Natural killer cell treated with Interleukin-12 subunit alpha and Interleukin-12 subunit beta and Interleukin-15 and Interleukin-18, amount 100 ng/mL, for 72 hours (primary cell): ENCODE results near the gene GUCY1A2. TPM values are rescaled to one million over a fixed set of nuclear protein-coding genes. Genes with fewer than 3 reads are reported as not detected.
"Not testable (repeated sequence)": the region's sequence is repeated elsewhere in the genome, so short reads cannot be mapped to it uniquely, and the experiment has no call there.

Source experiments
- ATAC-seq, 2 donors: fragments of 150-1000 bp; cut with Tn5 transposase in 1 of 2; sonication (Bioruptor Pico), chemical (Tn5 transposase) in 1 of 2; 2 replicates each; pipeline ENCODE4 v1.10.0; 2021
- DNase-seq: peaks from one replicate; pipeline ENCODE4 v3.0.0; 2022; ENCODE audit warnings: low spot score
- H3K27ac Mint-ChIP-seq, 2 donors: 1 replicate in 1 of 2; 2 replicates in 1 of 2; pipeline ENCODE4 v1.8.0; 2022; ENCODE audit warnings: mixed read lengths in 2 of 2, mild to moderate bottlenecking in 1 of 2, moderate library complexity in 1 of 2
- H3K27me3 Mint-ChIP-seq, 2 donors: 1 replicate in 1 of 2; 2 replicates in 1 of 2; pipeline ENCODE4 v1.8.0; 2022; ENCODE audit warnings: mixed read lengths in 2 of 2
- H3K36me3 Mint-ChIP-seq: one replicate; pipeline ENCODE4 v1.8.0; 2022; ENCODE audit warnings: mixed read lengths
- H3K4me1 Mint-ChIP-seq, 2 donors: 1 replicate in 1 of 2; 2 replicates in 1 of 2; pipeline ENCODE4 v1.8.0; 2022; ENCODE audit warnings: low read depth in 2 of 2, mixed read lengths in 2 of 2, mild to moderate bottlenecking in 1 of 2
- H3K4me3 Mint-ChIP-seq: one replicate; pipeline ENCODE4 v1.8.0; 2022; ENCODE audit warnings: mixed read lengths
- H3K9me3 Mint-ChIP-seq: 2 replicates; pipeline ENCODE4 v1.8.0; 2022; ENCODE audit warnings: mixed read lengths
- total RNA-seq, 2 donors: library from RNA; stranded (reverse); gene quantifications; one replicate each; pipeline ENCODE4 v1.2.3, GENCODE V29; 2022

The GUCY1A2 gene, protein sequence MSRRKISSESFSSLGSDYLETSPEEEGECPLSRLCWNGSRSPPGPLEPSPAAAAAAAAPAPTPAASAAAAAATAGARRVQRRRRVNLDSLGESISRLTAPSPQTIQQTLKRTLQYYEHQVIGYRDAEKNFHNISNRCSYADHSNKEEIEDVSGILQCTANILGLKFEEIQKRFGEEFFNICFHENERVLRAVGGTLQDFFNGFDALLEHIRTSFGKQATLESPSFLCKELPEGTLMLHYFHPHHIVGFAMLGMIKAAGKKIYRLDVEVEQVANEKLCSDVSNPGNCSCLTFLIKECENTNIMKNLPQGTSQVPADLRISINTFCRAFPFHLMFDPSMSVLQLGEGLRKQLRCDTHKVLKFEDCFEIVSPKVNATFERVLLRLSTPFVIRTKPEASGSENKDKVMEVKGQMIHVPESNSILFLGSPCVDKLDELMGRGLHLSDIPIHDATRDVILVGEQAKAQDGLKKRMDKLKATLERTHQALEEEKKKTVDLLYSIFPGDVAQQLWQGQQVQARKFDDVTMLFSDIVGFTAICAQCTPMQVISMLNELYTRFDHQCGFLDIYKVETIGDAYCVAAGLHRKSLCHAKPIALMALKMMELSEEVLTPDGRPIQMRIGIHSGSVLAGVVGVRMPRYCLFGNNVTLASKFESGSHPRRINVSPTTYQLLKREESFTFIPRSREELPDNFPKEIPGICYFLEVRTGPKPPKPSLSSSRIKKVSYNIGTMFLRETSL
- not detected for total RNA-seq

DNA sequence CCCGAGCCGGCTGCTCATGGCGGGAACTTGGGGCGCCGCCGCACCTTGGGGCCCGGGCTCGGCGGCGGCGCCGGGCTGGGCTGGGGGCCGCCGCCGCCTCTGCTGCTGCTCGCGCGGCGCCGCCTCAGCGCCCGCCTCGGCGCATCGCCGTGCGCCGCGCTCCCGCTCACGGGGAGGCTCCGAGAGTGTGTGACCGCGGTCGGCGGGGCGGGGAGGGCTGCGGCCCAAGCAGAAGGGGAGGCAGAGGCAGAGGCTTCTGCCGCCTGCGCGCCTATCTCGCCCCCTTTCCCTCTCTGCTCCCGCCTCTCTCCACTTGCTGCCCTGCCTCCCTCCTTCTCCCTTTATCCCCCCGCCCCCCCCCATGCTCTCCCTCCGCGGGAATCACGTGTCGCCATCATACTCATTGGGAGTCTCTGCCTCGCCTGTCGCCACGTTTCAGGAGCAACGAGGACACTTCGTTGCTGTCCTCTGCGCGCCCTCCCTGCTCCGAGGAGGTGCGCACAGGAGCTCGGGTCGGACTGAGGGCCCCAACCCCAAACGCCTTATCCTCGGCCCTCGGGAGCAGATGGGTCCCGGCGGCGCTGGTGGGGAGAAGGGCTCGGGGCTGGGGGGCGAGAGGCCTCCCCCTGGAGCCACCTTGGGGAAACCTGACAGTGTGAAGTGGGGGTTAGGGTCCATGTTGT, at the start of gene GUCY1A2:
Gene GUCY1A2 (minus strand): TSS at position 258 of the 683 bp plus-strand sequence. CDS start 421 bp downstream, outside the sequence.
- Mint-ChIP-seq H3K4me1 (peaks cover 4 to 5% of the 10 kb centered on the region in 2 donors), H3K27ac (no peak within 1 kb of the TSS)

DNA sequence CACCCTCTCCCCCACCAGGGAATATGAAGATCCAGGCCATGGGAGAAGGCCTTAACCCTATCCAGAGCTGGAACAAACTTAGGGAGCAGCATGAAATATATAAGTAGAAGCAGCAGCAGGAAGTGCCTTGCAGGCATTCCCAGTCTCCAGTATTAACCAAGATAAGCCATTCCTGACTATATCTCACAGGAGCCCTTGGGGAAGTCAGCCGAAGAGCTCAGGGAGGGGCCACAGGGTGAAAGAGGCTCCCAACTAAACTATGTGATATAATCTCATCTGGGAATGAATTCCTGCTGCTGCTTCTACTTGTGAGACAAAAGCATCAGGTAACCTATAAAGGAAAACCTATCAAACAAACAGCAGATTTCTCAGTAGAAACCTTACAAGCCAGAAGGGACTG, 36.1 kb upstream of the GUCY1A2 start:
- no peaks in the 10 kb centered on the region for H3K27me3 Mint-ChIP-seq
- H3K9me3 Mint-ChIP-seq: peaks cover 24% of the 10 kb centered on the region

More for the DNA sequence above, at the start of gene GUCY1A2:
- peak; percentile 49 to 50 for ATAC-seq
- Mint-ChIP-seq H3K36me3 (peaks cover 6% of the 10 kb centered on the region), H3K27me3 (peaks cover 18 to 19% of the 10 kb centered on the region in 2 donors), H3K4me3 (peak within 1 kb of the TSS; percentile 46), H3K9me3 (peaks cover 6% of the 10 kb centered on the region)
- DNase-seq: no peak

DNA sequence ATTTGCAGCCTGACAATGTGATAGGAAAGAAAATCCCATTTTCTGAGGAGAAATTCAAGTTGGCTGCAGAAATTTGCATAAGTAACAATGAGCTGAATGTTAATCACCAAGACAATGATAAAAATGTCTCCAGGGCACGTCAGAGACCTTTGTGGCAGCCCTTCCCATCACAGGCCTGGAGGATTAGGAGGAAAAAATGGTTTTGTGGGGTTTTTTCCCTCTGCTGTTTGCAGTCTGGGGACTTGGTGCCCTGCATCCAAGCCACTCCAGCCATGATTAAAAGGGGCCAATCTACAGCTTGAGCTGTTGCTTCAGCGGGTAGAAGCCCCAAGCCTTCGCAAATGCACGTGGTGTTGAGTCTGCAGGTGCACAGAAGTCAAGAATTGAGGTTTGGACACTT, 33.1 kb upstream of the GUCY1A2 start:
- not testable (repeated sequence) for H3K27ac Mint-ChIP-seq, H3K27me3 Mint-ChIP-seq, ATAC-seq, H3K4me1 Mint-ChIP-seq, H3K4me3 Mint-ChIP-seq, DNase-seq
- peaks cover 15% of the 10 kb centered on the region for H3K36me3 Mint-ChIP-seq
- peaks cover 22% of the 10 kb centered on the region for H3K9me3 Mint-ChIP-seq

More for the DNA sequence above, 36.1 kb upstream of the GUCY1A2 start:
- Mint-ChIP-seq H3K4me3 (no peak overlapping the region), H3K27ac (no peak overlapping the region), H3K36me3 (peaks cover 15% of the 10 kb centered on the region), H3K4me1 (no peaks in the 10 kb centered on the region)
- ATAC-seq (no peak), DNase-seq (no peak)

DNA sequence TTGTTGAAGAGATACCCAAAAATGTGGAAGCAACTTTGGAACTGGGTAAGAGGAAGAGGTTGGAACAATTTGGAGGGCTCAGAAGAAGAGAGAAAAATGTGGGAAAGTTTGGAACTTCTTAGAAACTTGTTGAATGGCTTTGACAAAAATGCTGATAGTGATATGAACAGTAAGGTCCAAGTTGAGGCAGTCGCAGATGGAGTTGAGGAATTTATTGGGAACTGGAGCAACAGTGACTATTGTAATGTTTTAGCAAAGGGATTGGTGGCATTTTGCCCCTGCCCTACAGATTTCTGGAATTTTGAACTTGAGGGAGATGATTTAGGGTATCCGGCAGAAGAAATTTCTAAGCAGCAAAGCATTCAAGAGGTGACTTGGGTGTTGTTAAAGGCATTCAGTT, 32.6 kb upstream of the GUCY1A2 start:
- not testable (repeated sequence) for H3K27ac Mint-ChIP-seq, H3K27me3 Mint-ChIP-seq, H3K4me3 Mint-ChIP-seq, H3K4me1 Mint-ChIP-seq, DNase-seq, ATAC-seq
- Mint-ChIP-seq H3K9me3 (peaks cover 19% of the 10 kb centered on the region), H3K36me3 (peaks cover 15% of the 10 kb centered on the region)

DNA sequence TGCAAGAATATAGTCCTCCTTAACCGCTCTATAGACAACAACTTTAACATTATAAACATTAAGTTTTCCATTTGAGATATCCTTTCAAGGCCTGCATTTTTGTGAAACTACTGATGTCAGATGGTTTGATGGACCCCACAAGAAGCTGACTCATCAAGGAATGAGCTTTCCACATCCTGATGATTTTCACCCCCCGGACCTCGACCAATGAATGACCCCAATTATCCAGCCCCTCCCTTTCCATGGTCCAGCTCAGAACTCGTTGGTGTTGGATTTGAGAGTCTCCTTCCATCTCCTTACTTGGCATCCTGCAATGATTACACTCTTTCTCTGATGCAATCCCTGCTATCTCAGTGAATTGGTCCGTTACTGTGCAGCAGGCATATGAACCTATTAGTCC, 31.8 kb upstream of the GUCY1A2 start:
- peaks cover 21% of the 10 kb centered on the region for H3K9me3 Mint-ChIP-seq
- ATAC-seq: no peak
- no peak for DNase-seq
- H3K27me3 Mint-ChIP-seq: no peaks in the 10 kb centered on the region
- no peak overlapping the region for H3K4me3 Mint-ChIP-seq
- H3K27ac Mint-ChIP-seq: no peak overlapping the region
- H3K4me1 Mint-ChIP-seq: no peaks in the 10 kb centered on the region
- H3K36me3 Mint-ChIP-seq: peaks cover 15% of the 10 kb centered on the region

DNA sequence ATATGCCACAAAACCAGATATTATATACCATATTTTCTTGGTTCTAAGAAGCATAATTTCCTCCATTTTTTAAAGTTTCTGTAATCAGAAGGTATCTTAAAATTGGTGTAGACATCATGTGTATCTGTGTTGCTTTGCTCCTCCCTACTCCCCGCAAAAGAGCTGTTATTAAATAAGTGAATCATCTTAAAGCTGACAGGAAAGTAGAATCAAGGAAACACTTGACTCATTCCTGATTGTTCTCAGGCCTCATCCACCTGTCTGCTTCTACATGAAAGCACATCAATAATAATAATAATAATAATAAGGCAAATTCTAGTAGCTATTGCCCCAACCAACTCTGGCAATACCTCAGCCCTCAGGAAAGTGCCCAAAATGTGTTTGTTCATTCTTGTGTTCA, 26.2 kb upstream of the GUCY1A2 start:
- DNase-seq (no peak), ATAC-seq (no peak)
- peaks cover 9% of the 10 kb centered on the region for H3K9me3 Mint-ChIP-seq
- H3K36me3 Mint-ChIP-seq: no peaks in the 10 kb centered on the region
- H3K27me3 Mint-ChIP-seq: no peaks in the 10 kb centered on the region
- H3K27ac Mint-ChIP-seq: no peak overlapping the region
- H3K4me1 Mint-ChIP-seq: no peaks in the 10 kb centered on the region
- no peak overlapping the region for H3K4me3 Mint-ChIP-seq

DNA sequence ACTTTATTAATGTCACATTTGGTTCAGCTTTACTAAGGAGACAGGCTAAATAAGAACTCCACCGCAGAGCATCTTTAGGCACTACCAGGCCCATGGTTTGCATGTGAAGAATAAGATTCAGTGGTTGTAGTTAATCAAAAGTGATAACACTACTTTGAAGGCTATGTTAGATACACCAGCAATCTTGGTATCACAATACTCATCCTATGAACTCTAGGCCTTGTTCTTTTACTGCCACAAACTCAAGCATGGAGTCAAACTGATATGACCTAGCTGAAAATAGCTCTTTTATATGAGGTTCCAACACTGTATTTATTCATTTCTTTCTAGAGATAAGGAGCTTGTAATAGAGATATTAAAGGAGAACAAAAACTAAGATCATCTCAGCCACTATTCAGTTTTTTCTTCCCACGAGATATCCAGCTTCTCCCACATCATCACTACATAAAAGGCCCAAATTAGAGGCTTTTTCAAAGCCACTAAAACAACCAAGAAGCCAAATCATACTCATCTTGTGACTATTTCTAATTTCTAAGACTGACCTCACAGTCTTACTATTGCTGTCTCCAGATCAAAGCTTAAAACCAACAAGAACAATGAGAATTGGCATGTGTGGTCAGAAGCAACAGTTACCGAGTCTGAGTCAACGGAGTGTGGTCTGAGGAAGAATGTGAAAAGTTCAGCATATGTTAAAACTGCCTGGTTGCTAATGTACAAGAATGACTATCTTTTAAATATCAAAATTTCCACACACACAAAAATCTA, 25.1 kb upstream of the GUCY1A2 start:
- H3K27me3 Mint-ChIP-seq: no peaks in the 10 kb centered on the region
- H3K27ac Mint-ChIP-seq: no peak overlapping the region
- no peaks in the 10 kb centered on the region for H3K4me1 Mint-ChIP-seq
- no peak overlapping the region for H3K4me3 Mint-ChIP-seq
- H3K9me3 Mint-ChIP-seq: peaks cover 4% of the 10 kb centered on the region
- ATAC-seq: no peak
- DNase-seq: no peak
- no peaks in the 10 kb centered on the region for H3K36me3 Mint-ChIP-seq

DNA sequence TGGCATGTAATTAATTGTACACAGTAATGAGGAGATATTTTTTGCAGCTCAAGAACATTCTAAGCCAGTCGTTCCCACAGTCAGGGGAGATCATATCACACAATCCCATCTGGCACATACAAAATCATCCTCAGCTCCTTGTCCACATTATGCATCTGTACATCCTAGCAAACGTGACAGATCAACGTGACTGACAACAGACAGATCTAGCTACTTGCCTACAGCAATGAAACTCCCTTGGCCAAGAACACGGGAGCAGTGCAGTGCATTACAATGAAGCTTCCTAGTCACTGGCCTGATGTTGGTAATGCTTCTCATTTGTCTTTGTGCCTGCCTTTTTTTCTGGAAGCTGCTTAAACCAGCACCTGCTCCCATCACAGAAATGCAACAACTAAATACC, 24.5 kb upstream of the GUCY1A2 start:
- no peaks in the 10 kb centered on the region for H3K4me1 Mint-ChIP-seq

DNA sequence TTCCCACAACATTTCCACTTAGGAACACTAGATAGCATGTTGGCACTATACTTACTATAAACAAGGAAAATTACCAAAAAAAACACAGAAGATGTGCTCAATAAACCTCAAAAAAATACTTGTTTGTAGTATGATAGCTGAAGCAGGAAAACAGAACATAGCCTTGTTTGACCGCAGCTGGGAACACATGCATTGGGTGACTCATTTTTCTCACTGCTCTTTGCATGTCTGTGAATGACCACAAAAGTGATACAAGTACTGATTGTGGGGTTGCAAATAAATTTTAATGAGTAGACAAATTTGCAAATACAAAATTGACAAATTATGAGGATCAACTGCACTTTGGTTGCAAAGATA, 22.8 kb upstream of the GUCY1A2 start:
- ATAC-seq (no peak), DNase-seq (no peak)
- Mint-ChIP-seq H3K27me3 (no peaks in the 10 kb centered on the region), H3K36me3 (no peaks in the 10 kb centered on the region), H3K4me3 (no peak overlapping the region), H3K4me1 (no peaks in the 10 kb centered on the region), H3K9me3 (peaks cover 3% of the 10 kb centered on the region), H3K27ac (no peak overlapping the region)

More for the DNA sequence above, 24.5 kb upstream of the GUCY1A2 start:
- Mint-ChIP-seq H3K27ac (no peak overlapping the region), H3K9me3 (peaks cover 3% of the 10 kb centered on the region), H3K27me3 (no peaks in the 10 kb centered on the region), H3K4me3 (no peak overlapping the region), H3K36me3 (no peaks in the 10 kb centered on the region)
- DNase-seq (no peak), ATAC-seq (no peak)

DNA sequence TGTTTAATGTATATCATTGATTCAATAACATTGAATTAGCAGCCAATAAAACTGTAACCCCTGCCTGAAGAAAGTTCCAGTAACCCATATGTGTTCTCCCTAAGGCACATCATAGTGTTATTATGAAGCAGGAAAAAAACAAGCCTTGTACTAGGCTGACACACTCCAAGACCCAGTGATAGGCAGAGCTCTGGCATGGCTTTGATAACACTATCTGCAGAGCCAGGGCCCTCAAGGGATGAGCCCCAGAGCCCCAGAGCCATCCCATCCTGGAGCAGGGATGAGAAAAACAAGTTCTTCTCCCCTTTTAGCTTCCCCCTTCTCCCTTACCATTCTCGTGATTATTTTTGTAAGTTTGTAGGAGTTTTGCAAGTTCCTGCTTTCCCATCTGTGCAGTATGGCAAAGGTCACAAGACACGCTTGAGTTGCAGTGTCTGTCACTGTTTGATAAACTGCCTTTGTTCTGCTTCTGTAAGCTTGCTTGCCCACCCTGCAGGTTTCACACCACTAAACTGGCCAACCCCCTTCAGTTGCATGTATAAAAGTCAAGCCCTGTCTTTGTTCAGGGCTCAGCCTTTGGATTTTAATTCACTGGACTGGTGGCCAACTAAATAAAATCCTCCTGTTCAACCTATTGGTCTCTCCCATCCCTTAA, 22.3 kb upstream of the GUCY1A2 start:
- Mint-ChIP-seq H3K36me3 (no peaks in the 10 kb centered on the region), H3K4me1 (no peaks in the 10 kb centered on the region), H3K27me3 (no peaks in the 10 kb centered on the region), H3K27ac (no peak overlapping the region), H3K4me3 (no peak overlapping the region), H3K9me3 (no peaks in the 10 kb centered on the region)
- no peak for DNase-seq
- ATAC-seq: no peak

DNA sequence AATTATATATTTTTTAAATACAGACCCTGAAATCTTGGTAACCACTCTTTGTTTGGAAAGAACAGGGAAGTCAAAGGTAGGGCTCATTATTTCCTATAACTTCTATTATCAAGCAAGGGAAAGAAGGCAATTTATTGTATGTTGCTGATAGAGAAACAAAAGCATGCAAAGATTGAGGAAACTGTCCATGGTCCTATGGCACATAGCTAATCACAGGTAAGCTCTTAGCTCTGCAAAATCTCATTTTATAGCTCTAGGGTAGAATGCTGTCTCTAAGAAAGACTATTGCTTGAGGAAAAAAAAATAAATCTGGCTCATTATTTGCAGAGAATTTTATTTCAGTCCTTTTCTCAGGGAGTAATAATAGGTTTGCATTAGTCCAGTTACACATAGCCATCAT, 7.4 kb upstream of the GUCY1A2 start:
- Mint-ChIP-seq H3K4me1 (no peaks in the 10 kb centered on the region), H3K27ac (no peak overlapping the region), H3K9me3 (peaks cover 10% of the 10 kb centered on the region), H3K36me3 (no peaks in the 10 kb centered on the region), H3K4me3 (no peak overlapping the region), H3K27me3 (peaks cover 0 to 2% of the 10 kb centered on the region in 2 donors)
- no peak for ATAC-seq
- no peak for DNase-seq

DNA sequence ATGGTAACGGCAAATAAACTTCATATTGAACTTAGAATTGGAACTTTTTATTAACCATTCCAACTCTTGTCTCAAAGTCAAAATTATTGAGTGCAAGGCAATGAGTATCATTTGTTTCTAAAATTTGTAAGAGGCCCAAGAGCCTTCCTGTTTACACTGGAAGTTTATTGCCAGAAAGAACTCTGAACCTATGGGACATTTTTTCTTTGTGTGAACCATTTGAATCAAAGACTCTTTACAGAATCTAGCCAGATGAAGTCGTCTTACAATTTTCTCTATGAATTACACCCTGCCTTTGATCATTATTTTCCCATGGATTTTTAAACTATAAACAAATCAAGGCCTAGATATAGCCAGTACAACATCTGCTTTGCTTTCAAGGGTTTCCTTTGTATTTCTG, 2.3 kb upstream of the GUCY1A2 start:
- no peak overlapping the region for H3K4me3 Mint-ChIP-seq
- H3K4me1 Mint-ChIP-seq: peaks cover 4 to 5% of the 10 kb centered on the region in 2 donors
- ATAC-seq (no peak), DNase-seq (no peak)
- peaks cover 6% of the 10 kb centered on the region for H3K36me3 Mint-ChIP-seq
- H3K27ac Mint-ChIP-seq: no peak overlapping the region
- peaks cover 18 to 19% of the 10 kb centered on the region in 2 donors for H3K27me3 Mint-ChIP-seq
- H3K9me3 Mint-ChIP-seq: peaks cover 6% of the 10 kb centered on the region

DNA sequence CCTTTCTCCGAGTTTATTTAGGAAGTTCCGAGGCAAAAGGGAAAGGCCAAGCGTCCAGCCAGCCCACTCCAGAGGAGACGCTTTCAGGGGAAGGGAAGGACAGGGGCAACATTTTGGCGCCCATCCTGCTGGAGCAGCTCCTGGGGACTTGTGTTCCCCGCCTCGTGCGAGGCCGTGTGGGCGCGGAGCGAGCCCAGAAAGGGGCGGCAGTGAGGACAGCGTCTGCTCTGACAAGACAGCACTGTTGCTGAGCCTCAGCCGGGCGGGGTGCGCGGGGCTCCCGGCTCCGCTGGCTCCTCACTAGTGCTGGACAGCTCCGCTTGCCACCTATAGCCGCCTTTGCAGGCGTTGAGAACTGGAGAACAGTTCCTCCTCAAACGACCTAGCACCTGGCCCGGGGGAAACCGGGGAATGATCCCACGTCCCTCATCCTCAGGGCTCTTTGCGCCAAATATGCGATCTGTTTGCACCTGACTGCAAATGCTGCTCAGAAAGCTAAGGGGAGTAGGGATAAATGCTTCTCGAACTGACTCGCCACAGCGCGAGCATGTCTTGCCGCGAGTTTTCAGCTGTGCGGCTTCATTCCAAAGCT, 722 bp upstream of the GUCY1A2 start:
- H3K27ac Mint-ChIP-seq: no peak overlapping the region
- H3K27me3 Mint-ChIP-seq: peaks cover 18 to 19% of the 10 kb centered on the region in 2 donors
- DNase-seq (no peak), ATAC-seq (no peak)
- peaks cover 6% of the 10 kb centered on the region for H3K9me3 Mint-ChIP-seq
- no peak overlapping the region for H3K4me3 Mint-ChIP-seq
- peaks cover 4 to 5% of the 10 kb centered on the region in 2 donors for H3K4me1 Mint-ChIP-seq
- peaks cover 6% of the 10 kb centered on the region for H3K36me3 Mint-ChIP-seq
